PC-3 (cell line): ENCODE data around the gene BTBD7. TPM values are rescaled to one million over a fixed set of nuclear protein-coding genes. Genes with fewer than 3 reads are reported as not detected.

Source experiments
- ATAC-seq: fragments of 200-7000 bp; cut with Tn5 transposase; 2 replicates; pipeline ENCODE4 v1.9.1; 2020; ENCODE audit warnings: mild to moderate bottlenecking, moderate library complexity
- BruUV-seq: library from RNA; stranded (reverse); fragments of 400-500 nt; replicated peaks from 2 replicates; lab custom pipeline; 2021; lab: Mats Ljungman, UMichigan
- CTCF ChIA-PET: fragments of 300-600 bp; sonication (Branson Sonifier 250); formaldehyde crosslinking; loops from one replicate; lab custom pipeline; 2022; ENCODE audit warnings: antibody characterized with exemption; lab: Charles Lee
- POLR2A ChIA-PET: fragments of 300-600 bp; sonication (Branson Sonifier 250); formaldehyde crosslinking; loops from one replicate; lab custom pipeline; 2022; ENCODE audit warnings: antibody characterized with exemption; ENCODE audit not compliant: unreplicated experiment; lab: Charles Lee
- DNase-seq: peaks from one replicate; pipeline ENCODE4 v3.0.0-alpha.2; 2015
- H2AFZ ChIP-seq: fragments of 300-600 bp; sonication (generic); 2 replicates; pipeline ENCODE4 v1.6.0; 2016; ENCODE audit warnings: antibody characterized with exemption, low read length
- H3F3A ChIP-seq: fragments of 300-600 bp; sonication (generic); one replicate; pipeline ENCODE4 v1.6.0; 2017; ENCODE audit warnings: antibody characterized with exemption, low read length, control low read depth, mild to moderate bottlenecking; ENCODE audit not compliant: unreplicated experiment
- H3K27ac ChIP-seq: fragments of 300-600 bp; sonication (generic); 2 replicates; pipeline ENCODE4 v1.5.1; 2016; ENCODE audit warnings: mild to moderate bottlenecking, low read length
- H3K27me3 ChIP-seq: fragments of 300-600 bp; sonication (generic); 2 replicates; pipeline ENCODE4 v1.6.1; 2016; ENCODE audit warnings: low read length, mixed read lengths
- H3K36me3 ChIP-seq: fragments of 300-600 bp; sonication (generic); 2 replicates; pipeline ENCODE4 v1.6.1; 2016; ENCODE audit warnings: low read depth, mixed run types, low read length, mixed read lengths
- H3K4me1 ChIP-seq: fragments of 300-600 bp; sonication (generic); 2 replicates; pipeline ENCODE4 v1.5.1; 2016; ENCODE audit warnings: low read length; ENCODE audit not compliant: insufficient read depth
- H3K4me2 ChIP-seq: fragments of 300-600 bp; sonication (generic); 2 replicates; pipeline ENCODE4 v1.6.0; 2016; ENCODE audit warnings: low read length
- H3K4me3 ChIP-seq: fragments of 300-600 bp; sonication (generic); 2 replicates; pipeline ENCODE4 v1.5.1; 2016; ENCODE audit warnings: mild to moderate bottlenecking, low read length, mixed read lengths
- H3K79me2 ChIP-seq: fragments of 300-600 bp; sonication (generic); 2 replicates; pipeline ENCODE4 v1.6.1; 2017; ENCODE audit warnings: low read length, mixed read lengths
- H3K9ac ChIP-seq: fragments of 300-600 bp; sonication (generic); 2 replicates; pipeline ENCODE4 v1.6.0; 2016; ENCODE audit warnings: mild to moderate bottlenecking, low read length
- H3K9me2 ChIP-seq: fragments of 300-600 bp; sonication (generic); replicated peaks from 2 replicates; pipeline ENCODE4 v1.6.1; 2016; ENCODE audit warnings: mixed run types, low read length, mixed read lengths
- H3K9me3 ChIP-seq: fragments of 300-600 bp; sonication (generic); 2 replicates; pipeline ENCODE4 v1.6.1; 2016; ENCODE audit warnings: low read length, mixed read lengths
- H4K20me1 ChIP-seq: fragments of 300-600 bp; sonication (generic); 2 replicates; pipeline ENCODE4 v1.6.1; 2016; ENCODE audit warnings: low read length, mixed read lengths
- CTCF ChIP-seq: fragments of 300-600 bp; sonication (generic); conservative IDR thresholded peaks from 2 replicates; pipeline ENCODE4 v1.5.1; 2017; ENCODE audit warnings: antibody characterized with exemption, low read depth, mild to moderate bottlenecking, low read length
- EZH2 ChIP-seq: fragments of 300-600 bp; sonication (generic); IDR thresholded peaks from one replicate; pipeline ENCODE4 v1.6.1; 2017; ENCODE audit warnings: antibody characterized with exemption, mild to moderate bottlenecking, low read length; ENCODE audit not compliant: unreplicated experiment
- EZH2phosphoT487 ChIP-seq: fragments of 300-600 bp; sonication (generic); IDR thresholded peaks from 2 replicates; pipeline ENCODE4 v1.6.1; 2018; ENCODE audit warnings: mild to moderate bottlenecking, antibody characterized with exemption, low read length, borderline replicate concordance
- intact Hi-C: fragments of 100-400 bp; cut with micrococcal nuclease; formaldehyde crosslinking; loops from 2 replicates; pipeline ENCODE4 v1.9.0; 2023
- total RNA-seq: library from RNA; depleted of rRNA; stranded (reverse); fragments of >200 nt; gene quantifications from 2 replicates; pipeline ENCODE4 v1.2.3, GENCODE V29; 2014

Gene BTBD7
- total RNA-seq, 1 experiment from 2014 or later = 23.2 TPM

- H3K4me2 ChIP-seq = peak overlapping the region; percentile 72
- BruUV-seq = no TSS peak
- H3K4me3 ChIP-seq = no peak overlapping the region
- H2AFZ ChIP-seq = peak overlapping the region; percentile 73
- H3K9me3 ChIP-seq = no peaks in the 10 kb centered on the region
- ATAC-seq (peak; percentile 70), DNase-seq (peak; percentile 72)
- no peaks in the 10 kb centered on the region for H4K20me1 ChIP-seq
- peaks cover 50% of the 10 kb centered on the region for H3K79me2 ChIP-seq
- H3K4me1 ChIP-seq = peaks cover 11% of the 10 kb centered on the region
- peaks cover 3% of the 10 kb centered on the region; the same call in 1 of the 2 replicates for H3K36me3 ChIP-seq
- H3K9me2 ChIP-seq = no peaks in the 10 kb centered on the region
- H3K9ac ChIP-seq = peak overlapping the region; percentile 62
- no peak for TF ChIP-seq EZH2
- TF ChIP-seq CTCF = no peak
- POLR2A ChIA-PET = no interaction called here
- CTCF ChIA-PET = no interaction called here
- intact Hi-C loops = no loop called here
- no peaks in the 10 kb centered on the region for H3K27me3 ChIP-seq
- H3K27ac ChIP-seq = peak overlapping the region; percentile 92
- H3F3A ChIP-seq = no peaks in the 10 kb centered on the region
These were observed 63.3 kb downstream of the BTBD7 start for GRCh38 chr14:93269341-93270068.

DNA sequence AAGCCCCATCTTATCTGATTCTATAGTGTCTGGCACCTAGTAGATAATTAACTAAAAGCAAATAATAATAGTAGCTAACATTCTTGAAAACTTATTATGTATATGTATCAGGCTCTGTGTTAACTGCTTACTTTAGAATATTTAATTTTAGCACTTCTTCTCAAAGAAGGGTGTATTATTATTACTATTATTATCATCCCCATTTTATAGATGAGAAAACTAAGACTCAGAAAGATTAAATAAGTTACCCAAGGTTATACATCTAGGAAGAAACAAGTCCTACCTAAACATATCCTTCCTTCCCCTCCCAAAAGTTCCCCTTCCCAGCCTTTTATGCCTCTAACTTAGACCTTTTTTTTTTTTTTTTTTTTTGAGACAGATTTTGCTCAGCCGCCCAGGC is 64.4 kb downstream of the BTBD7 start:
- ChIA-PET CTCF (no interaction called here), POLR2A (no interaction called here)
- no peaks in the 10 kb centered on the region for H3K27me3 ChIP-seq
- H3K9ac ChIP-seq = no peak overlapping the region
- H2AFZ ChIP-seq = no peak overlapping the region
- H3K36me3 ChIP-seq = peaks cover 5% of the 10 kb centered on the region; the same call in 1 of the 2 replicates
- H3F3A ChIP-seq = no peaks in the 10 kb centered on the region
- no peaks in the 10 kb centered on the region for H4K20me1 ChIP-seq
- no peaks in the 10 kb centered on the region for H3K9me3 ChIP-seq
- intact Hi-C loops = no loop called here
- no TSS peak for BruUV-seq
- H3K4me1 ChIP-seq = peaks cover 20% of the 10 kb centered on the region
- peaks cover 61% of the 10 kb centered on the region for H3K79me2 ChIP-seq
- no peak overlapping the region for H3K4me3 ChIP-seq
- no peaks in the 10 kb centered on the region for H3K9me2 ChIP-seq
- TF ChIP-seq EZH2phosphoT487 = no peak
- H3K27ac ChIP-seq = no peak overlapping the region
- DNase-seq = no peak
- ATAC-seq = no peak
- H3K4me2 ChIP-seq = no peak overlapping the region

- no TSS peak for BruUV-seq
- Histone ChIP-seq H3K79me2 (peaks cover 59% of the 10 kb centered on the region), H3K4me3 (no peak overlapping the region), H2AFZ (no peak overlapping the region), H3K4me2 (no peak overlapping the region), H3K36me3 (peaks cover 13% of the 10 kb centered on the region), H3K4me1 (peaks cover 32% of the 10 kb centered on the region), H3F3A (peaks cover 11% of the 10 kb centered on the region), H3K9me2 (no peaks in the 10 kb centered on the region), H3K27ac (no peak overlapping the region), H3K27me3 (no peaks in the 10 kb centered on the region), H3K9me3 (no peaks in the 10 kb centered on the region), H4K20me1 (no peaks in the 10 kb centered on the region), H3K9ac (no peak overlapping the region)
- ATAC-seq (peak; percentile 10; the same call in 1 of the 2 replicates), DNase-seq (no peak)
- POLR2A ChIA-PET = interaction anchor here (0.6 kb wide), 1 partner anchor 27 kb away, joined by 4 read pairs; no protein-coding TSS in a partner anchor
- no peak for TF ChIP-seq EZH2
- no peak for TF ChIP-seq EZH2phosphoT487
- TF ChIP-seq CTCF = no peak
- CTCF ChIA-PET = no interaction called here
- intact Hi-C loops = no loop called here
These were observed 65.6 kb downstream of the BTBD7 start for GRCh38 chr14:93267149-93267711.
